RCC 7860 (cell line): Measurements from ENCODE around the gene DGKD.

Experiments used
- DNase-seq: peaks from one replicate; pipeline ENCODE4 v3.0.0-alpha.2; 2015; ENCODE audit warnings: low spot score
- FAIRE-seq: peaks from 2 replicates; lab custom pipeline; 2012; peaks lifted over from hg19 to GRCh38; lab: Jason Lieb, UNC

Gene DGKD

GRCh38 chr2:233441161-233442027 lies 87.1 kb downstream of the DGKD start:
- FAIRE-seq (no peak), DNase-seq (no peak)

DNA sequence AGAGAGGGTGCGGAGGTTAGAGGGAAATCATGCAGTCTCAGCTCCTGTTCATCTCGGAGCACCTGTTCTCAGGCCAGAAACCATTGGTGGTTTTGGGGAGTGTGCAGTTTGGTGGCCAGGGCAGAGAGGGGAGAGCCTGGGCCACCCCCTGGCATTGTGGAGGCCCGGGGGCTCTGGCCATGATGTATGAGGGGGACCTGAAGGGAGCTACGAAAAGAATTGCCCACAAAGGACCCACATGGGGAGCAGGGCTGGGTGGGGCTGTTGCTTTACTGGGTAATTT lies 87.7 kb downstream of the DGKD start:
- no peak for FAIRE-seq

DNA sequence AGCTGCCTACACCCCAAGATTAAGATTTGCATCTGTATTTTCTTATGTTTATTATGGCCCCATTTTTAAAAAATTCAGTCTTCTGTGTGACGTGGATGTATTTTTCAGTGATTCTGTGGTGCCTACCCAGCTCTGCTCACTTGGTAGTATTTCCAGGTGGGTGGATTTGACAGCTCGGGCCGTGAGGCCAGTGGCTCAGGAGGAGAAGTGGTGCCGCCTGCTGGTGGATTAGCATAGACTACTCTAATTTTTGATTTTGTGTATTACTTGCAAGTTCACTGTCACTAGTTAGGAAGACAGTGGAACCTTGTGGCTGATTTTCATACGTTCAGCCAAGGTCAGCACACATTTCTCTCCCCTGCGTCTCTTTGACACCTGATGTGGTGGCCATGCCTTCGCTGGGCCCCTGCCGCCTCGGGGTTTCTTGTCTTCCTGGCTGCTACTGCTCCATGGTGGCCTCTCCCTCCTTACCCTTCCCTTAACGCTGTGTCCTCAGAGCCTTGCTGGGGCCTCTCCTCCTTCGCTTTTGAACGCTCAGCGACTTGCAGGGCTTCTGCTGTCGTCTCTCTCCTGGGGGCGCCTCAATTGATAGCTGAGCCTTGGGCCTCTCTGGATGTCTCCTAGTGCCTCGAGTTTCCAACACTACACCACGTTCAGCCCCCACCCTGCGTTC lies 89.4 kb downstream of the DGKD start:
- DNase-seq, result peak; percentile 67
- FAIRE-seq, result peak; percentile 81

More for the DNA sequence above, 87.7 kb downstream of the DGKD start:
- DNase-seq, result no peak

DNA sequence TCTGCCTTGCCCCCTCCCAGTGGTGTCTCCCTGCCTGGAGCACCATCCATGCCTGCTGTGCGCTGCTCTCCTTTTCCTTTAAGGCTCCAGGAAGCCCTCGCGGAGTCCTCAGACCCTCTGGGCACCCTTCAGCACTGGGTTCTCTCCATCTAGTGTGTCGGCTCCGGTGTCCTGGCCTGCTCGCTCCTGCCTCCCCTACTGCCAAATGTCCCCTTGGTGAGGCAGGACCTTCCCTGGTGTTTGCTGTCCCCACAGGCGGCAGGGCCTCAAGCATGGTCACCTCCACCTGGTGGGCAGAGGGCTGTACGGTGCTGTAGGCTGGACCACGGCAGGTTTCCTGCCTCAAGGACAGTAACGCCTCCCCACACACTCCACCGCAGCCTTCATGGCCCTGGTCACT lies 90.2 kb downstream of the DGKD start:
- DNase-seq (no peak), FAIRE-seq (no peak)

GRCh38 chr2:233445152-233445830 lies 91.0 kb downstream of the DGKD start:
- no peak for FAIRE-seq
- DNase-seq, result no peak

DNA sequence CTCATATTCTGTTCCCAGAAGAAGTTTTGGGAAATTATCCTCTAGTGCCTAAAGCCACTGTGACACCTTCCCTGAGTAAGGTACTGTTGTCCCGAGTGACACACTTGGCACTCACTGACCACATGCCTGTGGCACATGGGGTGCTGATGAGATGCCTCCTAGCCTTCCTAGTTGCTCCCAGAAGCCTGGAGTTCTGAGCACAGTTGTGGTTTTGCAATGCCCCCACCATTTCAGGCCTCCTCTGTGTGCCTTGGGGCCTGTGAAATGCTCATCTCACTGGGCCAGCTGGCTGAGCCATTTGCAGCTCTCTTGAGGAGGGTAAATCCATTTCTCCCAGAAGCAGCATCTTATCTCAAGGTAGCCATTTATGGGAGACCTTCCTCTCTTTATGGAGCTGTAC lies 91.8 kb downstream of the DGKD start:
- FAIRE-seq (no peak), DNase-seq (no peak)

DNA sequence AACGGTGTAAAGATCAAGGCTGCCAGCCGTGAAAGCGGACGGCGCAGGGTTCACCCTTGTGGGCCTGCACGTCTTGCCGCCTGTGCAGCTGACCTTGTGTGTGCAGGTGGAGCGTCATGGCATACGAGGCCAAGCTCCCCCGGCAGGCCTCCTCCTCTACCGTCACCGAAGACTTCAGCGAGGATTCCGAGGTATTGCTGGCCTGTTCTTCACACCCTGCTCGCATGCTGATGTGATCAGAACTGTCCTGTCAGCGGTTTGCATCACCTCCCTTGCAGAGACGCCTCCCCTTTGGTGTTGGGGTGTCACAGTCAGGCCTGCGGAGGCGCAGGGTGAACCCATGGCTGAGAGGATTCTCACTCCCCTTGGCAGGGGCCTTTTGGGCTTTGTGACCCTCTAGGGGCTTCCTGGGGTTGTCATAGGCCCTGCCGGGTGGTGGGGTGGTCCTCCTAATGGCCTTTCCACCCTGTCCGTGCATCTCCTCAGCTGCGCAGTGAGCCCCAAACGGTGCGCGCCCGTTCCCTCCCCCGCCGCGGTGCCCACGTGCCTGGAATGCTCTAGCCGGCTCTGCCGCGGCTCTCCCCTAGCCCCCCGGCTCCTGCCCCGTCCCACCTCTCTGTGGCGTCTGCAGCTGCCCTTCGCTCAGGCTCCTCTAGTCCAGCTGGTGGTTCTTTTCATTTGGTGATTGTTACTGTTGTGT lies 92.5 kb downstream of the DGKD start:
- FAIRE-seq (no peak), DNase-seq (no peak)

GRCh38 chr2:233447506-233448219 lies 93.4 kb downstream of the DGKD start:
- no peak for FAIRE-seq
- no peak for DNase-seq

DNA sequence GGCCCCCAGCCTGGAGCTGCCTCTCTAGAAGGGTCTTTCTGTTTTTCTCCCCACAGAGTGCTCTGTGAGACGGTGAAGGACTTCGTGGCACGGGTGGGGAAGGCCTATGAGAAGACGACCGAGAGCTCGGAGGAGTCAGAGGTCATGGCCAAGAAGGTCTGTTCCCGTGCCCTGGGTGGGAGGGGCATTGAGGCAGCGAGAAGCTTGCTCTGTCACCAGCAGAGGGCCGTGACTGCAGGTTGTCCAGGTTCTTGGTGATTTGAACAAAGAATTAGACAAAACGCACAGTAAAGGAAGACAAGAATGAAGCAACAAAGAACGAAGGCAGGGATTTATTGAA lies 93.9 kb downstream of the DGKD start:
- FAIRE-seq (no peak), DNase-seq (peak; percentile 7)

DNA sequence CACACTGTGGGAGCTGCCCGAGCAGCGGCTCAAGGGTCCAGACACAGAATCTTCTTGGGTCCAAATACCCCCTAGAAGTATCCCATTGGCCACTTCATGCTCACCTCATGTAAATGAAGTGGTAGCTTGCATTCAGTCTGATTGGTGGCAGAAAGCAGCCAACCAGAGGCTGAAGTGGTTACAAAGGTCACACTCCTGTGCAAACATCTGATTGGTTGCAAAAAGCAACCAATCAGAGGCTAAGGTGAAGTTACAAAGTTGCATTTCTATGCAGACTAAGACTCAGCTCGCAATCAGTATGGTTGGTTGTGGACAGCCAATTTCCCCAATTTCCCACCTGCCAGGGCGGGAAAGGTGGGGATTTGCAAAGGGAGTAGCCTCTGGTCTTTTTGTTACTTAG lies 94.3 kb downstream of the DGKD start:
- FAIRE-seq (no peak), DNase-seq (no peak)

- DNase-seq, result no peak
- no peak for FAIRE-seq
These were observed 95.0 kb downstream of the DGKD start for GRCh38 chr2:233449081-233449901.

DNA sequence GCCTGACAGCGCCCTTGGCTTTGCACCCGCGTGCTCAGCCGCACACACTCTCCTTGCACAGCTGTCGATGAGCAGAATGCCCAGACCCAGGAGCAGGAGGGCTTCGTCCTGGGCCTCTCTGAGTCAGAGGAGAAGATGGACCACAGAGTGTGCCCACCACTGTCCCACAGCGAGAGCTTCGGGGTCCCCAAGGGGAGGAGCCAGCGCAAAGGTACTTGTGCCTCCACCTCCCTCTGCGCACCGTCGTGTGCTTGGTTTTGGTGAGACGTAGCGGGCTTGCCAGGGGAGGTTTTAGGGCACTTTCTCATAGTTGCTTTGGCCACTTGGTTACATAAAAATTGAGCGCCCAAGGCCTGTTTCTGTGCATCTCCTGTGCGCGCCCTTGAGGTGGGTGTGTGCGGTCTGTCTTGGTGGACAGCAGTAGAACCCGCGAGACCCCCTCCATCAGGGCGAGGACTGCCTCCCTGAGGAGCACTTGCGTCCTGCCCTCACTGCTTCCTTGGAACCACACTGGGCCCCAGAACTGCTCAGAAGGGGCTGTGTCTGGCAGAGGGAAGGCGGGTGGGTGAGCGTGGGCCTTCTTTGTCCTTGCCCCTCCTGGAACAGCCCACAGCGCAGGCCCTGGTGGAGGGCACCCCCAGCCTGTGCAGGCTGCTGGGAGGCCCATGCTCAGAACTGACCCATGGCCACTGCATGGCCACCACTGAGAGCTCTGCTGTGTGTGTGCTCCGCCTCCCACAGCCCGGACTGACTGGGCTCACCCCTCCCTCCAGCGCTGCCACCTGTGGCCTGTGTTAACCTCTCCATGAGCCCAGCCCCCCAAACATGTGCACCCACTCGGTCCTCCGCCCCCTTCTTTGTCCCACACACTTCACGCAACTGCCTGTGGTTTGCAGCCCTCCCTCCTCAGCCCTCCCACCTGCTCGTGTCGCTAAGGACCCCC lies 95.9 kb downstream of the DGKD start:
- FAIRE-seq (no peak), DNase-seq (no peak)

DNA sequence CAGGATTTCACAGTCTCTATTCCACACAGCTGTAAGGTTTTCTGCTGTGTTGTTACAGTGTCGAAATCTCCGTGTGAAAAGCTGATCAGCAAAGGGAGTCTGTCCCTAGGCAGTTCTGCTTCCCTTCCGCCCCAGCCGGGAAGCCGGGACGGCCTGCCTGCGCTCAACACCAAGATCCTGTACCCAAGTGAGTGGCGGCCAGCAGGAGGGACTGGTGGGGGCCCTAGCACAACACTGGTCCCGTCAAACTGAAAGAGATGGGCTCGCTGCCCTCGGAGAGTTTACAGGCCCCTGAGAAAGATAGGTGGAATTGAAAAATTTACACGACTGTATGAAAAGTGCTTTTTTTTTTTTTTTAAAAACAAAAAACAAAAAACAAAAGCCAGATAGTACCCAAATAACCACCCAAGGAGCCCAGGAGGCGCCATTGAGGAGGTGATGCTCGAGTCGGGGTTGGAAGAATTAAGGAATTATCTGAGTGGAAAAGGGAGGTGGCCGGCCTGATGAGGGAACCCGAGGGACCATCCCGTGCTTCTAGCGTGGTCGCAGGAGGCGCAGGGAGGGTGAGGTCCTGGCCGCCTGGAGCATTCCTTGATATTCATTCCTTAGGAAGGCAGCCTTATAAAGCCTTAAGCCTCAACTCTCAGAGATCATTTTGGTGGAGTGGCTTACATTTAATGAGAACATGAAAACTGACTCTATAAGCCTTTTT lies 96.7 kb downstream of the DGKD start:
- DNase-seq (no peak), FAIRE-seq (no peak)

- DNase-seq (no peak), FAIRE-seq (no peak)
These were observed 97.7 kb downstream of the DGKD start for GRCh38 chr2:233451950-233452349.

DNA sequence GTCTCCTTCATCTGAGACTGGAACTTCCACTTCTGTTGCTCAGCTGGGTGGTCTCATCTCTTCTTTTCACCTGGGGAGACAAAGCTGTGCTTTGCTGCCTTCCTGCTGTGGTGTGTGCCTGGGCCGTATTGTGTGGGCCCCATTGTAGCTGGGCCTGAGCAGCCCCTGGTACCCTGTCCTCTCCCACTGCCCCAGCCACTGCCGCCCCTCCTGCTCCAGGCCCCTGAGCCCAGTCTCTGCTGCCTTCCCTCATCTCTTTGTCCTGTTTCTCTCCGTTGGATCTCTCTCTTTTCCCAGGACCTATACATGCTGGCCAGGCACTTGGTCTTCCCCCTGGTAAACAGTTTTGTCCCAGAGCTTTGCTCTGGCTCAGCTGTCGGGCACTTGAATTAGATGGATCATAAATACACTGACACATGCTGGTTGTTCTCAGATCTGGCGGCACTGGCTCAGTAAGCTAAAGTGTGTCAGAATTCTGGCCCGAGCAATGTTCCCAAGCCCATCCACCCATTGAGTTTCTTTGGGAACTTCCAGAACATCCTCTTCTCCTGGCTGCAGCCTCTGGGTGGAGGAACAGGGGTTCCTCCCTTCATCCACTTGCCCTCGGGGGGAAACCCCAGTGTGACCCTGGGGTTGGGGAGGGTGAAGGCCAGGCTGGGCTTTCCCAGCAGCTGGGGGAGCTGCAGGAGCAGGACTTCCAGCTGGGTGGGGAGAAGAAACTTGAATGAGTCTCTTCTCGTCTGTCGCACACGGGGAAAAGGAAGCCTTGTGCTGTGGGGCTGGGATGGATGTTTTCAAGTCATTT lies 99.0 kb downstream of the DGKD start:
- no peak for FAIRE-seq
- no peak for DNase-seq

DNA sequence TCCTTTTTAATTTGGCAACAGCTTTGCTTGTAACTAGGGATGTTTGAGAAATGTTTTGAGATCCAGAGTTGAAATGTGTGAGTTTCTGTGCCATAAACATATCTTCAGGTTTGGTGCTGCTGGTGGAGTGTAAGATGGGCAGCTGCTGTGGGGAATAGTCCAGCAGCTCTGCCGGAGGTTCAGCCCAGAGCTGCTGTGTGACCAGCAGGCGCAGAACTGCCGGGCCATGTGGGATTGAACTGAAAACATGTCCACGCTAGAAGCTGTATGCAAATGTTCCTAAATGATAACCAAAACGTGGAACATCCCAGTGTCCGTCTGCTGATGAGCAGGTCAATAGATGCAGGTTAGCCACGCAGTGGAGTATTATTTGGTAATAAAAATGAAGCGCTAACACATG lies 99.6 kb downstream of the DGKD start:
- FAIRE-seq (no peak), DNase-seq (no peak)

DNA sequence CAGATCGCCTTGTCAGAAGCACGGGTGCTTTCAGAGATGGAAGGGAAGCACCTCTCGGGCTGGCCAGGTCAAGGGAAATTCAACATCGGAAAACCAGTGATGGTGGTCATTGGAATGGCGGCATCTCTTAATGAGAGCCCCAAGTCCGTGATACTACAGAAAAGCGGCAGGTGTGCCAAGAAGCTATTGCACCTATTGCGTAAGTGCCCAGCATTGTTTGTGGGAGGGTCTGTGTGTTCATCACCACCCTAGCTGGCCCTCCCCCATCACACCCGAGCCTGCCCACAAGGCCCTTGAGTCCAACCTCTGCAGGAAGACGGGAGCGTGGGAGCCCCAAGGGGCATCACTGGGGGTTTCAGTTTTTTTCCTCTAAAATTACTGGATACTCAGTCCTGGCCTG lies 100.7 kb downstream of the DGKD start:
- no peak for FAIRE-seq
- DNase-seq, result no peak

DNA sequence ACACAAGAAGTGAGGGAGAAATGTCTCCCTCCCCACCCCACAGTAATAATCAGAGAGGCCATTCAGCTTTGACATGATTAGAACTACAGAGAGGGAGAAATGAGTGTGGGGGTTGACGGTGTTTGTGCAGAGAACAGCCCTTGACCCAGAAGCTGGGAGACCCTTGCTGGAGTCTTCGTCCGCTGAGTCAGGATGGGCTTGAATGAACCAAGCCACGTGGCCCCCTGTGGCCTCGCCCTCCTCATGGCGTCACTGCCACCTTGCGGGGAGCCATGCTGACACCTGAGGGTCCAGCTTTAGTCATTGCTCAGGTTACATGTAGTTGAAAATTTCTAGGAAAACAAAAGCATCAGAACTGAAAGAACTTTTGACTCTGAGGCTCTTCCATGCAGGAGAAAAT lies 101.2 kb downstream of the DGKD start:
- FAIRE-seq (no peak), DNase-seq (no peak)
